Ureter (tissue), 1 donor: ENCODE measurements around the gene HCFC1R1. TPM values are rescaled to one million over a fixed set of nuclear protein-coding genes. Genes with fewer than 3 reads are reported as not detected.
"Not testable (repeated sequence)": the region's sequence is repeated elsewhere in the genome, so short reads cannot be mapped to it uniquely, and the experiment has no call there.

Experiments
- DNase-seq: peaks from one replicate; pipeline ENCODE4 v3.0.0-alpha.2; 2020; ENCODE audit warnings: low spot score
- total RNA-seq: library from RNA; stranded (reverse); gene quantifications from one replicate; pipeline ENCODE4 v1.2.4, GENCODE V29; 2023
- donor health status: DM: yes; HTN: yes; CAD: no.

The HCFC1R1 gene
- total RNA-seq, 1 donor from 2014 or later, result 46.3 TPM

- no peak for DNase-seq
These were observed 33.7 kb upstream of the HCFC1R1 start for GRCh38 chr16:3057181-3058138.

GRCh38 chr16:3056336-3057180, 32.8 kb upstream of the HCFC1R1 start:
- no peak for DNase-seq

- DNase-seq, result not testable (repeated sequence)
These were observed 32.0 kb upstream of the HCFC1R1 start for GRCh38 chr16:3055734-3056115.

GRCh38 chr16:3054965-3055733, 31.4 kb upstream of the HCFC1R1 start:
- DNase-seq, result no peak

- not testable (repeated sequence) for DNase-seq
These were observed 29.6 kb upstream of the HCFC1R1 start for GRCh38 chr16:3053330-3053710.

GRCh38 chr16:3052571-3053329, 29.0 kb upstream of the HCFC1R1 start:
- DNase-seq, result not testable (repeated sequence)

- no peak for DNase-seq
These were observed 27.8 kb upstream of the HCFC1R1 start for GRCh38 chr16:3051494-3051893.

GRCh38 chr16:3051009-3051408, 27.3 kb upstream of the HCFC1R1 start:
- no peak for DNase-seq

- DNase-seq, result no peak
These were observed 26.7 kb upstream of the HCFC1R1 start for GRCh38 chr16:3050487-3050886.

- DNase-seq, result no peak
These were observed 26.3 kb upstream of the HCFC1R1 start for GRCh38 chr16:3049921-3050481.

GRCh38 chr16:3047387-3047720, 23.6 kb upstream of the HCFC1R1 start:
- no peak for DNase-seq

GRCh38 chr16:3046641-3047386, 23.1 kb upstream of the HCFC1R1 start:
- DNase-seq, result no peak

GRCh38 chr16:3045758-3046640, 22.3 kb upstream of the HCFC1R1 start, which contains the start of gene MMP25:
MMP25 (plus strand) TSS chr16:3046561; CDS start chr16:3046918, 357 bp downstream.
- DNase-seq, result no peak

GRCh38 chr16:3044708-3045107, 21.0 kb upstream of the HCFC1R1 start:
- DNase-seq, result no peak

GRCh38 chr16:3042376-3042775, 18.6 kb upstream of the HCFC1R1 start:
- DNase-seq, result no peak

- no peak for DNase-seq
These were observed 15.2 kb upstream of the HCFC1R1 start for GRCh38 chr16:3038896-3039295.

- no peak for DNase-seq
These were observed 14.5 kb upstream of the HCFC1R1 start for GRCh38 chr16:3038256-3038655.

GRCh38 chr16:3036726-3037315, 13.1 kb upstream of the HCFC1R1 start, which contains the start of gene BICDL2:
BICDL2 (minus strand) TSS chr16:3036944; CDS start chr16:3035496, 1,448 bp downstream.
- DNase-seq, result no peak
